ENCODE data around the gene MYH9.

DNA sequence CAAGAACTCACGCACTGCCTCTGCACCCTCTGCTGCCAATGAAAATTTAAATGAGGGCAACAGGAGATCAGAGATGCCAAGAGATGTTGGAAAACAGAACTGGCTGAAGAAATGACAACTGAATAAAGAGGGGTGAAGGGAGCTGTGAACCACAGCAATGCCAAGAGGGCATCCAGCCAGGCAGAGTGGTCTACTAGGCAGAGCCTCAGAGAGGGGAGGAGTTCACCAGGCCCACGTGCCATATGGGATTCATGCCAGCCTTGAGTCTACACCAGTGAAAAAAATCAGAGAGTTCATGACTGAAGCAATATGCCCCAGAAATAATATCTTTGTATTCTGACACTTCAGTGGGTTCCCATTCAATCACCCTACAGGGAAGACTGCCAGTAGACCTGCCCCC is 152.8 kb downstream of the MYH9 start:
- TF ChIP-seq, protein P1, sequence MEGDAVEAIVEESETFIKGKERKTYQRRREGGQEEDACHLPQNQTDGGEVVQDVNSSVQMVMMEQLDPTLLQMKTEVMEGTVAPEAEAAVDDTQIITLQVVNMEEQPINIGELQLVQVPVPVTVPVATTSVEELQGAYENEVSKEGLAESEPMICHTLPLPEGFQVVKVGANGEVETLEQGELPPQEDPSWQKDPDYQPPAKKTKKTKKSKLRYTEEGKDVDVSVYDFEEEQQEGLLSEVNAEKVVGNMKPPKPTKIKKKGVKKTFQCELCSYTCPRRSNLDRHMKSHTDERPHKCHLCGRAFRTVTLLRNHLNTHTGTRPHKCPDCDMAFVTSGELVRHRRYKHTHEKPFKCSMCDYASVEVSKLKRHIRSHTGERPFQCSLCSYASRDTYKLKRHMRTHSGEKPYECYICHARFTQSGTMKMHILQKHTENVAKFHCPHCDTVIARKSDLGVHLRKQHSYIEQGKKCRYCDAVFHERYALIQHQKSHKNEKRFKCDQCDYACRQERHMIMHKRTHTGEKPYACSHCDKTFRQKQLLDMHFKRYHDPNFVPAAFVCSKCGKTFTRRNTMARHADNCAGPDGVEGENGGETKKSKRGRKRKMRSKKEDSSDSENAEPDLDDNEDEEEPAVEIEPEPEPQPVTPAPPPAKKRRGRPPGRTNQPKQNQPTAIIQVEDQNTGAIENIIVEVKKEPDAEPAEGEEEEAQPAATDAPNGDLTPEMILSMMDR (IDR thresholded peaks at IDR 0.05): no peak
- no peak for TF ChIP-seq POLR2A (IDR thresholded peaks at IDR 0.05)
- TF ChIP-seq POLR2AphosphoS5 (IDR thresholded peaks at IDR 0.05): no peak
